SU-DHL-6 (cell line): ENCODE data around the gene LLGL2.

Source experiments
- H2AFZ ChIP-seq: fragments of 200-600 bp; sonication (generic); 2 replicates; pipeline ENCODE4 v1.6.1; 2014; ENCODE audit warnings: low read depth, mild to moderate bottlenecking, moderate library complexity, mixed read lengths, antibody characterized with exemption, low read length; ENCODE audit not compliant: severe bottlenecking
- H3F3A ChIP-seq: fragments of 200-600 bp; shearing (Covaris generic); 2 replicates; pipeline ENCODE4 v1.6.0; 2016; ENCODE audit warnings: antibody characterized with exemption, mild to moderate bottlenecking; ENCODE audit not compliant: insufficient read depth
- H3K27ac ChIP-seq: fragments of 200-600 bp; sonication (generic); 2 replicates; pipeline ENCODE4 v1.5.1; 2016; ENCODE audit warnings: low read depth, mild to moderate bottlenecking, low read length, moderate library complexity, mixed read lengths
- H3K27me3 ChIP-seq: fragments of 200-600 bp; sonication (generic), shearing (Covaris generic); 2 replicates; pipeline ENCODE4 v1.6.0; 2014; ENCODE audit warnings: mild to moderate bottlenecking, low read length
- H3K36me3 ChIP-seq: fragments of 200-600 bp; sonication (generic); 2 replicates; pipeline ENCODE4 v1.6.1; 2014; ENCODE audit warnings: mild to moderate bottlenecking, low read length, mixed read lengths
- H3K4me2 ChIP-seq: fragments of 300-600, 200-600 bp; shearing (Covaris generic), sonication (generic); 2 replicates; pipeline ENCODE4 v1.6.0; 2014; ENCODE audit warnings: low read length, low read depth, mild to moderate bottlenecking; ENCODE audit not compliant: poor library complexity, severe bottlenecking
- H3K4me3 ChIP-seq: fragments of 200-600 bp; sonication (generic); 2 replicates; pipeline ENCODE4 v1.5.1; 2014; ENCODE audit warnings: antibody characterized with exemption, low read length, mild to moderate bottlenecking, mixed read lengths; ENCODE audit not compliant: insufficient read depth, poor library complexity, severe bottlenecking
- H3K79me2 ChIP-seq: fragments of 200-600 bp; sonication (generic); 2 replicates; pipeline ENCODE4 v1.6.1; 2014; ENCODE audit warnings: mild to moderate bottlenecking, low read length, moderate library complexity; ENCODE audit not compliant: insufficient read depth
- H3K9ac ChIP-seq: fragments of 200-600 bp; sonication (generic); 2 replicates; pipeline ENCODE4 v1.7.0; 2014; ENCODE audit warnings: mild to moderate bottlenecking, low read length
- H3K9me2 ChIP-seq: fragments of 200-600 bp; sonication (generic); replicated peaks from 2 replicates; pipeline ENCODE4 v1.6.1; 2014; ENCODE audit warnings: low read length; ENCODE audit not compliant: insufficient read depth
- H3K9me3 ChIP-seq: fragments of 200-600 bp; sonication (generic); 2 replicates; pipeline ENCODE4 v1.6.1; 2014; ENCODE audit warnings: low read length, mixed read lengths; ENCODE audit not compliant: insufficient read depth
- H4K20me1 ChIP-seq: fragments of 200-600 bp; sonication (generic); 2 replicates; pipeline ENCODE4 v1.6.1; 2014; ENCODE audit warnings: low read depth, mild to moderate bottlenecking, antibody characterized with exemption, low read length, moderate library complexity, mixed read lengths
- EZH2phosphoT487 ChIP-seq: fragments of 200-600 bp; sonication (generic), shearing (Covaris generic); conservative IDR thresholded peaks from 2 replicates; pipeline ENCODE4 v1.6.1; 2018; ENCODE audit warnings: mild to moderate bottlenecking, antibody characterized with exemption, low read length, moderate library complexity, mixed read lengths
- TF ChIP-seq, protein P1 (sequence below): fragments of 200-600 bp; sonication (generic); IDR thresholded peaks from one replicate; pipeline ENCODE4 v1.5.1; 2017; ENCODE audit warnings: antibody characterized with exemption, mild to moderate bottlenecking, low read length, moderate library complexity; ENCODE audit not compliant: insufficient read depth, poor library complexity, severe bottlenecking

Gene LLGL2

GRCh38 chr17:75539967-75540729 lies 14.7 kb downstream of the LLGL2 start:
- no peaks in the 10 kb centered on the region for H3K79me2 ChIP-seq
- no peak overlapping the region for H3K4me3 ChIP-seq
- TF ChIP-seq, protein P1, sequence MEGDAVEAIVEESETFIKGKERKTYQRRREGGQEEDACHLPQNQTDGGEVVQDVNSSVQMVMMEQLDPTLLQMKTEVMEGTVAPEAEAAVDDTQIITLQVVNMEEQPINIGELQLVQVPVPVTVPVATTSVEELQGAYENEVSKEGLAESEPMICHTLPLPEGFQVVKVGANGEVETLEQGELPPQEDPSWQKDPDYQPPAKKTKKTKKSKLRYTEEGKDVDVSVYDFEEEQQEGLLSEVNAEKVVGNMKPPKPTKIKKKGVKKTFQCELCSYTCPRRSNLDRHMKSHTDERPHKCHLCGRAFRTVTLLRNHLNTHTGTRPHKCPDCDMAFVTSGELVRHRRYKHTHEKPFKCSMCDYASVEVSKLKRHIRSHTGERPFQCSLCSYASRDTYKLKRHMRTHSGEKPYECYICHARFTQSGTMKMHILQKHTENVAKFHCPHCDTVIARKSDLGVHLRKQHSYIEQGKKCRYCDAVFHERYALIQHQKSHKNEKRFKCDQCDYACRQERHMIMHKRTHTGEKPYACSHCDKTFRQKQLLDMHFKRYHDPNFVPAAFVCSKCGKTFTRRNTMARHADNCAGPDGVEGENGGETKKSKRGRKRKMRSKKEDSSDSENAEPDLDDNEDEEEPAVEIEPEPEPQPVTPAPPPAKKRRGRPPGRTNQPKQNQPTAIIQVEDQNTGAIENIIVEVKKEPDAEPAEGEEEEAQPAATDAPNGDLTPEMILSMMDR = no peak
- no peak for TF ChIP-seq EZH2phosphoT487
- no peaks in the 10 kb centered on the region for H3F3A ChIP-seq
- no peak overlapping the region for H3K9ac ChIP-seq
- H3K27me3 ChIP-seq = no peaks in the 10 kb centered on the region
- no peaks in the 10 kb centered on the region for H3K9me2 ChIP-seq
- no peak overlapping the region for H3K27ac ChIP-seq
- no peak overlapping the region for H2AFZ ChIP-seq
- H3K4me2 ChIP-seq = no peak overlapping the region
- H3K36me3 ChIP-seq = no peaks in the 10 kb centered on the region
- no peaks in the 10 kb centered on the region for H4K20me1 ChIP-seq
- no peaks in the 10 kb centered on the region for H3K9me3 ChIP-seq

- no peak overlapping the region for H3K4me2 ChIP-seq
- no peaks in the 10 kb centered on the region for H4K20me1 ChIP-seq
- no peaks in the 10 kb centered on the region for H3K27me3 ChIP-seq
- no peak overlapping the region for H3K27ac ChIP-seq
- H2AFZ ChIP-seq = no peak overlapping the region
- no peaks in the 10 kb centered on the region for H3K36me3 ChIP-seq
- no peak overlapping the region for H3K4me3 ChIP-seq
- no peaks in the 10 kb centered on the region for H3F3A ChIP-seq
- H3K79me2 ChIP-seq = no peaks in the 10 kb centered on the region
- no peaks in the 10 kb centered on the region for H3K9me3 ChIP-seq
- H3K9me2 ChIP-seq = no peaks in the 10 kb centered on the region
- no peak for TF ChIP-seq EZH2phosphoT487
- TF ChIP-seq, protein P1 = no peak
- no peak overlapping the region for H3K9ac ChIP-seq
These were observed 15.5 kb downstream of the LLGL2 start for GRCh38 chr17:75540923-75541503.

DNA sequence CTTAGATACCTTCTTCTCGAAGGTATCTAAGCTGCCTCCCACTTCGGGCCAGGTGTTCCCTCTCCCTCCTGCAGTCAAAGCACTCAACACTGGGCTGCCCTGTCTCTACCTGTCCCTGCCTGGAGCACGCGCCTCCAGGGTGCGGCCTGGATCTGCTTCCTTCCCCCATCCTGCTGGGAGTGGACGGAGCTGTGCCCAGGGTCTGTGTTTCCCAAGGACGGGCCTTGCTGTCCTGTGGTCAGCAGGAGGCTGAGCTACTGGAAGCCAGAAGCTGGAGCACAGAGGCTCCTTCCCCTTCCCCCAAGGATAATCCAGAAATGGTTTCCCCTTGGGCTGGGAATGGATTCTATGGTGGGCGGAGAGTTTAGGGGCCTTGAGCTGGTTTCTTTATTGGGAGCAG lies 16.7 kb downstream of the LLGL2 start:
- H3F3A ChIP-seq = no peaks in the 10 kb centered on the region
- TF ChIP-seq, protein P1 = no peak
- TF ChIP-seq EZH2phosphoT487 = no peak
- H4K20me1 ChIP-seq = no peaks in the 10 kb centered on the region
- no peaks in the 10 kb centered on the region for H3K79me2 ChIP-seq
- no peaks in the 10 kb centered on the region for H3K9me3 ChIP-seq
- H3K27me3 ChIP-seq = no peaks in the 10 kb centered on the region
- H3K9ac ChIP-seq = no peak overlapping the region
- no peak overlapping the region for H3K27ac ChIP-seq
- H3K4me3 ChIP-seq = no peak overlapping the region
- H2AFZ ChIP-seq = no peak overlapping the region
- no peaks in the 10 kb centered on the region for H3K9me2 ChIP-seq
- H3K36me3 ChIP-seq = no peaks in the 10 kb centered on the region
- H3K4me2 ChIP-seq = no peak overlapping the region
